Natural killer cell (primary cell): ENCODE data around the gene OPA1. TPM values are rescaled to one million over a fixed set of nuclear protein-coding genes. Genes with fewer than 3 reads are reported as not detected.

Experiments
- ATAC-seq, 3 donors: fragments of 150-1000 bp in 2 of 3; fragments of 200-7000 bp in 1 of 3; cut with Tn5 transposase; 1 replicate in 1 of 3; 2 replicates in 2 of 3; pipeline ENCODE4 v1.10.0; 2021; ENCODE audit warnings: mild to moderate bottlenecking in 2 of 3, moderate library complexity in 2 of 3
- DNase-seq, 2 donors: peaks; one replicate each; pipeline versions ENCODE4 v3.0.0 to v3.0.0-alpha.2; 2013 to 2021; ENCODE audit warnings: mixed read lengths in 1 of 2
- H3K27ac ChIP-seq: one replicate; pipeline ENCODE4 v1.5.1; 2013; ENCODE audit warnings: mild to moderate bottlenecking, low read length
- H3K27me3 ChIP-seq: one replicate; pipeline ENCODE4 v1.6.1; 2013; ENCODE audit warnings: low read length; ENCODE audit not compliant: control insufficient read depth, insufficient read depth
- H3K36me3 ChIP-seq: one replicate; pipeline ENCODE4 v1.6.1; 2013; ENCODE audit warnings: low read length; ENCODE audit not compliant: control insufficient read depth, insufficient read depth
- H3K4me1 ChIP-seq: one replicate; pipeline ENCODE4 v1.6.1; 2013; ENCODE audit warnings: low read length; ENCODE audit not compliant: control insufficient read depth, insufficient read depth
- H3K4me3 ChIP-seq: one replicate; pipeline ENCODE4 v1.5.1; 2013; ENCODE audit warnings: low read length
- H3K9me3 ChIP-seq: one replicate; pipeline ENCODE4 v1.6.1; 2013; ENCODE audit warnings: low read length; ENCODE audit not compliant: control insufficient read depth, insufficient read depth
- H3K27ac Mint-ChIP-seq, 2 donors: one replicate each; pipeline ENCODE4 v1.8.0; 2022; ENCODE audit warnings: mild to moderate bottlenecking in 2 of 2, mixed read lengths in 2 of 2, moderate library complexity in 1 of 2
- H3K27me3 Mint-ChIP-seq, 2 donors: one replicate each; pipeline ENCODE4 v1.8.0; 2022; ENCODE audit warnings: low read depth in 2 of 2, mixed read lengths in 2 of 2
- H3K36me3 Mint-ChIP-seq: one replicate; pipeline ENCODE4 v1.8.0; 2022; ENCODE audit warnings: mixed read lengths
- H3K4me1 Mint-ChIP-seq, 2 donors: one replicate each; pipeline ENCODE4 v1.8.0; 2022; ENCODE audit warnings: mixed read lengths in 2 of 2
- H3K4me3 Mint-ChIP-seq: one replicate; pipeline ENCODE4 v1.8.0; 2022; ENCODE audit warnings: mild to moderate bottlenecking, moderate library complexity, mixed read lengths
- H3K9me3 Mint-ChIP-seq, 2 donors: one replicate each; pipeline ENCODE4 v1.8.0; 2022; ENCODE audit warnings: mixed read lengths in 2 of 2
- CTCF ChIP-seq: fragments of 200-600 bp; IDR thresholded peaks from one replicate; pipeline ENCODE4 v1.8.0; 2022; ENCODE audit warnings: antibody characterized with exemption
- WGBS: methylation state at CpG from one replicate; pipeline ENCODE4 v1.1.7; 2013; ENCODE audit warnings: missing lambda C conversion rate; ENCODE audit not compliant: insufficient coverage; 5-methylcytosine and 5-hydroxymethylcytosine counted together
- intact Hi-C: fragments of 100-400 bp; cut with micrococcal nuclease; formaldehyde crosslinking; loops from one replicate; pipeline ENCODE4 v1.14.2; 2022
- total RNA-seq, 4 donors: library from RNA; stranded (reverse); fragments of 120-200 nt in 1 of 4; gene quantifications; one replicate each; pipeline versions ENCODE4 v1.2.3 to v1.2.4, GENCODE V29; 2013 to 2022

OPA1 gene
- total RNA-seq, 3 donors from 2014 or later (not counting 1 experiment from before 2014, with no cell fraction given), result 52.6 to 72.0 (median 57.5) TPM

- H3K4me1 Mint-ChIP-seq, result no peaks in the 10 kb centered on the region
- no peak overlapping the region for H3K4me3 Mint-ChIP-seq
- peaks cover 10 to 21% of the 10 kb centered on the region in 2 donors for H3K27me3 Mint-ChIP-seq
- H3K27ac ChIP-seq, result no peak overlapping the region
- H3K4me1 ChIP-seq, result no peaks in the 10 kb centered on the region
- ATAC-seq (no peak), DNase-seq (no peak)
- no peaks in the 10 kb centered on the region for H3K27me3 ChIP-seq
- no peaks in the 10 kb centered on the region for H3K36me3 Mint-ChIP-seq
- no peaks in the 10 kb centered on the region for H3K36me3 ChIP-seq
- 92% methylated on average over 9 of the region's 9 CpGs for WGBS
- no peak for TF ChIP-seq CTCF
- H3K9me3 Mint-ChIP-seq, result no peaks in the 10 kb centered on the region
- H3K4me3 ChIP-seq, result no peak overlapping the region
- no peaks in the 10 kb centered on the region for H3K9me3 ChIP-seq
- intact Hi-C loops, result no loop called here
- no peak overlapping the region for H3K27ac Mint-ChIP-seq
Measured at GRCh38 chr3:193744822-193745684, 152.0 kb downstream of the OPA1 start.

- no peaks in the 10 kb centered on the region for H3K27me3 ChIP-seq
- no peaks in the 10 kb centered on the region for H3K36me3 ChIP-seq
- DNase-seq (no peak), ATAC-seq (no peak)
- H3K27ac Mint-ChIP-seq, result no peak overlapping the region
- no peaks in the 10 kb centered on the region for H3K4me1 Mint-ChIP-seq
- intact Hi-C loops, result no loop called here
- H3K4me3 ChIP-seq, result no peak overlapping the region
- H3K9me3 Mint-ChIP-seq, result no peaks in the 10 kb centered on the region
- H3K36me3 Mint-ChIP-seq, result no peaks in the 10 kb centered on the region
- no peak for TF ChIP-seq CTCF
- H3K27me3 Mint-ChIP-seq, result peaks cover 10 to 31% of the 10 kb centered on the region in 2 donors
- H3K4me3 Mint-ChIP-seq, result no peak overlapping the region
- no peaks in the 10 kb centered on the region for H3K4me1 ChIP-seq
- 97% methylated on average over 4 of the region's 5 CpGs for WGBS
- H3K9me3 ChIP-seq, result no peaks in the 10 kb centered on the region
- no peak overlapping the region for H3K27ac ChIP-seq
Measured at GRCh38 chr3:193746832-193747231, 153.8 kb downstream of the OPA1 start.

Other genes with a start within 250 kb of the OPA1 start
- not detected for gene ATP13A5, start 214.5 kb upstream of the OPA1 start, total RNA-seq
- gene ATP13A4, start 38.3 kb upstream of the OPA1 start, total RNA-seq, result 1 to 10 TPM; 1.3 to 3.9 (median 3.6) TPM